ENCODE measurements around the gene ASB9. TPM values are rescaled to one million over a fixed set of nuclear protein-coding genes. Genes with fewer than 3 reads are reported as not detected.
A peak's percentile ranks its signal among the peaks of the same experiment; 100 is the strongest.
"Not testable (repeated sequence)": the region's sequence is repeated elsewhere in the genome, so short reads cannot be mapped to it uniquely, and the experiment has no call there.

Gene ASB9
- total RNA-seq, 1 experiment from 2014 or later = 9.4 TPM

DNA sequence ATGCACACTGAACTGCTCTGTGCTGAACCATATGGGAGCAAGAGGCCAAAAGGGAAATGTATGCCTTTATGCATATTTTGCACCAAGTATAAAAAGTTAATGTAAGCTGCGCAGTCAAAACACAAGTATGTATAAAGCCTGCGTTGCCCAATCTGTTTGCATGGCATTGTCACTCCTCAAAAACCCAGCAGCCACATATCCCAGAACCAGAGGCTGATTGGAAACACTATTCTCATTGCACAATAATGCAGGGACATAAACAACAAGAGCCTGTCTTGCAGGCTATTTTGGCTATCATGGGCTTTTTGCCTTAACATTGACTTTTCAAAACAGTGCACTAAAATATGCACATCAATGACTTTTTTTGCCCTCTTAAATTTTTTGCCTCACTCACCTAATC is 5.1 kb upstream of the ASB9 start:
- 0 out of 2 replicates have a peak, but pooled peaks cover 3% of the 10 kb centered on the region for H3K9me3 ChIP-seq (replicated peaks)
- no peaks in the 10 kb centered on the region for H3K4me1 ChIP-seq
- H3K4me3 ChIP-seq = no peak overlapping the region
- no peak for DNase-seq
- H3K36me3 ChIP-seq = no peaks in the 10 kb centered on the region
- no peaks in the 10 kb centered on the region; the same call in 1 of the 2 replicates for H3K27me3 ChIP-seq
- no peak overlapping the region for H3K27ac ChIP-seq

DNA sequence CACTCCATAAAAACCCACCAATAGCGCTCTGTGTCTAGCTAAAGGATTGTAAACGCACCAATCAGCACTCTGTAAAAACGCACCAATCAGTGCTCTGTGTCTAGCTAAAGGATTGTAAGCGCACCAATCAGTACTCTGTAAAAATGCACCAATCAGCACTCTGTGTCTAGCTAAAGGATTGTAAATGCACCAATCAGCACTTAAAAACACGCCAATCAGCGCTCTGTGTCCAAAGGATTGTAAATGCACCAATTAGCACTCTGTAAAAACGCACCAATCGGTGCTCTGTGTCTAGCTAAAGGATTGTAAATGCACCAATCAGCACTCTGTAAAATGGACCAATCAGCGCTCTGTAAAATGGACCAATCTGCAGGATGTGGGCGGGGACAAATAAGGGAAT is 3.4 kb upstream of the ASB9 start:
- H3K27me3 ChIP-seq; H3K4me1 ChIP-seq; DNase-seq; H3K9me3 ChIP-seq (replicated peaks); H3K4me3 ChIP-seq; H3K36me3 ChIP-seq; H3K27ac ChIP-seq: not testable (repeated sequence)

- Histone ChIP-seq H3K27ac (no peak overlapping the region), H3K27me3 (no peaks in the 10 kb centered on the region; the same call in 1 of the 2 replicates), H3K4me1 (peaks cover 7% of the 10 kb centered on the region), H3K4me3 (no peak overlapping the region), H3K36me3 (no peaks in the 10 kb centered on the region), H3K9me3 (replicated peaks) (0 out of 2 replicates have a peak, but pooled peaks cover 3% of the 10 kb centered on the region)
- no peak for DNase-seq
These were observed 1.9 kb upstream of the ASB9 start for GRCh38 chrX:15271757-15272156.

DNA sequence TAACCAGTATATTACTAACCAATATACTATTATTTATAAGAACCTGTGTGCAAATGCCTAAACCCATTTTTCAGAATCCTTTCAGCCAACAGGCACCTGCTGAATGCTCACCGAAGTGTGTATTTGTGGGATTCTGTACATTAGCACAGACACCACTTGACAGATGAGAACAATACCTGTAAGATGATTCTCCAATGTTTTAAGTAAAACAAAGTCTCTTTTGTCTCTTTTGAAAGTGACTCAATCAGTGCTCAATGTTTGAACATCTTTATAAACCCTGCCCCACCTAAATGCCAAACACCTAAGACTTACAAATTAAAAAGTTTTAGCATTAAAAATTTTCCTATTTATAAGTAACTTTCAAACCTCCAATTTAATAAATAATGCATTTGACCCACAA is 763 bp downstream of the ASB9 start:
- Histone ChIP-seq H3K36me3 (no peaks in the 10 kb centered on the region), H3K27me3 (no peaks in the 10 kb centered on the region), H3K9me3 (replicated peaks) (0 out of 2 replicates have a peak, but pooled peaks cover 3% of the 10 kb centered on the region), H3K27ac (peak overlapping the region; percentile 55; the same call in 1 of the 2 replicates), H3K4me3 (peak overlapping the region; percentile 45; the same call in 1 of the 2 replicates), H3K4me1 (peaks cover 7% of the 10 kb centered on the region)
- peak in 1 of 2 experiments; percentile 4 for DNase-seq

DNA sequence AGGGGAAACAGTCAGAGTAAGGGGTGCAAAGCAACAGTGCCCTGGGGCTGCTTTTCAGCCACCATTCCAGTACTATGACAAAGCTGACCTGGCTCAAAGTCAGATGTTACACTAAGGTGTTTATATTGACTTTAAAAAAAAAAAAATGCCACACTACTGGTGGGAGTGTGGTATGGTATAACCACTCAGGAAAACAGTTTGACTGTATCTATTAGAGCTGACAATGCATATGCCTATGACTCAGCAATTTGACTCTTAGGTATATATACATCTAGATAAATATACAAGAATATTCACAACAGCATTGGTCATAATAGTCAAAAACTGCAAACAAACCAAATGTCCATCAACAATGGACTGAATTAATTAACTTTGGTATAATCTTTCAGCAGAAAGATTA is 15.0 kb downstream of the ASB9 start:
- no peaks in the 10 kb centered on the region for H3K4me1 ChIP-seq
- no peak for DNase-seq

GRCh38 chrX:15245896-15246295 is 24.0 kb downstream of the ASB9 start:
- no peaks in the 10 kb centered on the region for H3K36me3 ChIP-seq
- no peak for DNase-seq
- no peak overlapping the region for H3K4me3 ChIP-seq
- peaks cover 3% of the 10 kb centered on the region for H3K4me1 ChIP-seq
- no peaks in the 10 kb centered on the region for H3K9me3 ChIP-seq (replicated peaks)
- no peaks in the 10 kb centered on the region for H3K27me3 ChIP-seq
- no peak overlapping the region for H3K27ac ChIP-seq

More for the DNA sequence above, 15.0 kb downstream of the ASB9 start:
- Histone ChIP-seq H3K36me3 (0 out of 2 replicates have a peak, but pooled peaks cover 2% of the 10 kb centered on the region), H3K9me3 (replicated peaks) (no peaks in the 10 kb centered on the region), H3K4me3 (no peak overlapping the region), H3K27me3 (no peaks in the 10 kb centered on the region), H3K27ac (no peak overlapping the region)

- Histone ChIP-seq H3K4me1 (peaks cover 3% of the 10 kb centered on the region), H3K27ac (no peak overlapping the region), H3K36me3 (no peaks in the 10 kb centered on the region), H3K27me3 (no peaks in the 10 kb centered on the region), H3K4me3 (no peak overlapping the region), H3K9me3 (replicated peaks) (no peaks in the 10 kb centered on the region)
- DNase-seq = no peak
These were observed 25.5 kb downstream of the ASB9 start for GRCh38 chrX:15244421-15244820.

DNA sequence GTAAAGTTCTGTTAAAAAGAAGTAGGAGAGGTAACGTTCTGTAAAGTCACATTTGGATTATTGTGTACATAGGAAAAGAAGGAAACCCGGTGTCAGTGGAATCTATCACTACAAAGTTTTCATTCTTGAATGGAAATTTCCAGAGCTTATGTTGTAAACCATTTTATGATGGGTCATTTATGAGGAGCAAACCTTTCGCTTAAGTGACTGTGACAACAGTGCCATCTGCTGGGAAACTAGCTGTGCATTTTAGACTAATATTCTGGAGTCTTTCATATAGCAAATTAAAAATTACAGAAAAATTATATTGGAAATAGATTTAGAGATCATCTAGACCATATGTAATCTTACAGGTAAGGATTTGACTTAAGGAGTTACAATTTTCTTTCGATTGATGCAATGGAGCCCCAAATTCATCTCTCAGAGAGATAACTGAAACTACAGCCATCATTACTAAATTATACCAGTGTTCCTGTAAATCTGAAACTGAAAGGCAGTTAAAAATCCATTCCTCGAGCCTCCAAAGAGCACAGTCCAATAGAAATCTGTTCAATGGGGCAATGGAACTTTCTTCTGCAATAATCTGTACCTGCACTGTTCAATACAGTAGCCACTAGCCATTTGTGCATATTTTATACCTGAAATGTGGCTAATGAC is 26.9 kb downstream of the ASB9 start:
- Histone ChIP-seq H3K27ac (no peak overlapping the region), H3K9me3 (replicated peaks) (no peaks in the 10 kb centered on the region), H3K36me3 (no peaks in the 10 kb centered on the region), H3K4me1 (peaks cover 3% of the 10 kb centered on the region), H3K27me3 (no peaks in the 10 kb centered on the region), H3K4me3 (no peak overlapping the region)
- peak; percentile 50 to 87 for DNase-seq

GRCh38 chrX:15241301-15241700 is 28.6 kb downstream of the ASB9 start:
- no peak for DNase-seq
- Histone ChIP-seq H3K9me3 (replicated peaks) (no peaks in the 10 kb centered on the region), H3K4me3 (no peak overlapping the region), H3K36me3 (no peaks in the 10 kb centered on the region), H3K27ac (no peak overlapping the region), H3K27me3 (no peaks in the 10 kb centered on the region), H3K4me1 (no peaks in the 10 kb centered on the region; the same call in 1 of the 2 replicates)

- H3K36me3 ChIP-seq = no peaks in the 10 kb centered on the region
- H3K4me3 ChIP-seq = no peak overlapping the region
- no peaks in the 10 kb centered on the region; the same call in 1 of the 2 replicates for H3K4me1 ChIP-seq
- DNase-seq = no peak
- no peak overlapping the region for H3K27ac ChIP-seq
- no peaks in the 10 kb centered on the region for H3K27me3 ChIP-seq
- no peaks in the 10 kb centered on the region for H3K9me3 ChIP-seq (replicated peaks)
These were observed 29.5 kb downstream of the ASB9 start for GRCh38 chrX:15240414-15240813.

DNA sequence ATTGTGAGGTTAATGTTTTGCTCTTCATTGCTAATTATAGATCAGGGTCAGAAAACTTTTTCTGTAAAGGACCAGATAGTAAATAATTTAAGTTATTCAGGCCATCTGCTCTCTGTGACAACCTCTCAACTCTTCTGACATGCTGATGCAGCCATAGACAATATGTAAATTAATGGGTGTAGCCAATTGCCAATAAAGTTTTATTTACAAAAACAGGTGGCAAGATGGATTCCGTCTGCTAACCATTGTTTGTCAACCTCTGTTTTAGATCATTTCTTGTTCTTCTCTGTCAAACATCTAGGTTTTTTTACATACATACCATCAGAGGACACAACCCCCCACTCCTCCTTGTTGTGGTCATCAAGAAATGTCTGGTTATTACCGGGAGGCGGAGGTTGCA is 33.7 kb downstream of the ASB9 start:
- Histone ChIP-seq H3K4me1 (no peaks in the 10 kb centered on the region), H3K36me3 (no peaks in the 10 kb centered on the region), H3K4me3 (no peak overlapping the region), H3K9me3 (replicated peaks) (no peaks in the 10 kb centered on the region), H3K27me3 (no peaks in the 10 kb centered on the region), H3K27ac (no peak overlapping the region)
- no peak for DNase-seq

GRCh38 chrX:15235001-15235400 is 34.9 kb downstream of the ASB9 start:
- Histone ChIP-seq H3K4me3 (no peak overlapping the region), H3K27me3 (no peaks in the 10 kb centered on the region), H3K4me1 (no peaks in the 10 kb centered on the region), H3K27ac (no peak overlapping the region), H3K36me3 (no peaks in the 10 kb centered on the region), H3K9me3 (replicated peaks) (no peaks in the 10 kb centered on the region)
- no peak for DNase-seq

DNA sequence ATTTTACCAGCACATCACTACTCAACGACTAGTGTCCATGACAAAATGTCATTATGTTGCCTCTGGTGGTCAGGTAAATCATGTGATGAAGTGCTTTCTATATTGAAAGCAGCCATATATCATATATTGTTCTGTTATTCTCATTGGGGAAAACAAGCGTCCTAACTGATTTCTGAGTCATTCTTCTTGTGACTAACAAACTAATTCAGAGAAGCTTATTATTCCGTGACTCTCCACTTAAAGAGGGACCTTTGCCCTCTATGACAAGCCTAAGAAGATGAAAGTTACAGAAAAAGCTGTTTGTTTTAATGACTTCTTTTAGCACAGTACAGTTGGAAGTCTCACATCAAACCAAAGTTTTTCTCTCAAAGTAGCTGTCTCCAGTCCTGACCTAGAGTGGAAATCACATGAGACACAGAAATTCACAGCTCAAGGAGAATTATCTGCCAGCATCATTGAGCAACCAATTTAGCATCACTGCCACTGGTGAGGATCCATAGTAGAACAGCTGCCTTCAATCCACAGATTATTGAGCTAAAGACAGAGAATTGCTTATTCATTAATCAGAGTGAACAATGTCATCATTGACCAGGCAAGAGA is 36.4 kb downstream of the ASB9 start:
- no peak for DNase-seq
- no peaks in the 10 kb centered on the region for H3K9me3 ChIP-seq (replicated peaks)
- no peaks in the 10 kb centered on the region for H3K36me3 ChIP-seq
- H3K4me1 ChIP-seq = no peaks in the 10 kb centered on the region
- H3K27ac ChIP-seq = no peak overlapping the region
- no peaks in the 10 kb centered on the region for H3K27me3 ChIP-seq
- no peak overlapping the region for H3K4me3 ChIP-seq

DNA sequence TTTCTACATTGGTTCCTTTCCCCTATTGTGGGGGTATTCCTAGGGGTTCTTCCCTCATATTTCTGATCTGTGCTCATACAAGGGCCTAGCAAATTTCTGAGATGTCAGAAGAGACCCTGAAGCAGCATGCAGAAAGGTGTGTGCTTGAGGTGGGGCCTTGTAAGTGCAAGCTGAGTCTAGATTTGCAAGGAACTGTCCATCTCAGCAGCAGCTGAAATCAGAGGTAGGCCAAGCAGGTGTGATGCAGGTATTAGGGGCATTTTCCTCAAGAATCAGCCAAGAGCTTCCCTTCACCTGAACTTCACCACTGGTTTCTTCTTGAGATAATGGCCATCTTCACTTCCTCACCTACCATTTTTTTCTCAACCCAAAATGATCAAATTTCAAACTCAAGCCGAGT is 45.1 kb downstream of the ASB9 start:
- H3K4me3 ChIP-seq = no peak overlapping the region
- H3K36me3 ChIP-seq = no peaks in the 10 kb centered on the region
- no peak for DNase-seq
- no peaks in the 10 kb centered on the region for H3K9me3 ChIP-seq (replicated peaks)
- no peak overlapping the region for H3K27ac ChIP-seq
- peaks cover 3% of the 10 kb centered on the region; the same call in 1 of the 2 replicates for H3K4me1 ChIP-seq
- H3K27me3 ChIP-seq = no peaks in the 10 kb centered on the region

GRCh38 chrX:15221321-15221720 is 48.6 kb downstream of the ASB9 start:
- Histone ChIP-seq H3K4me1 (peaks cover 3% of the 10 kb centered on the region; the same call in 1 of the 2 replicates), H3K4me3 (no peak overlapping the region), H3K36me3 (no peaks in the 10 kb centered on the region), H3K9me3 (replicated peaks) (no peaks in the 10 kb centered on the region), H3K27ac (no peak overlapping the region), H3K27me3 (no peaks in the 10 kb centered on the region)
- DNase-seq = no peak

- no peak overlapping the region for H3K4me3 ChIP-seq
- H3K27ac ChIP-seq = no peak overlapping the region
- no peaks in the 10 kb centered on the region for H3K27me3 ChIP-seq
- DNase-seq = no peak
- H3K9me3 ChIP-seq (replicated peaks) = no peaks in the 10 kb centered on the region
- H3K4me1 ChIP-seq = peaks cover 14% of the 10 kb centered on the region
- H3K36me3 ChIP-seq = no peaks in the 10 kb centered on the region
These were observed 52.7 kb downstream of the ASB9 start for GRCh38 chrX:15217161-15217560.
